ENCODE measurements around the gene LYZ.

DNA sequence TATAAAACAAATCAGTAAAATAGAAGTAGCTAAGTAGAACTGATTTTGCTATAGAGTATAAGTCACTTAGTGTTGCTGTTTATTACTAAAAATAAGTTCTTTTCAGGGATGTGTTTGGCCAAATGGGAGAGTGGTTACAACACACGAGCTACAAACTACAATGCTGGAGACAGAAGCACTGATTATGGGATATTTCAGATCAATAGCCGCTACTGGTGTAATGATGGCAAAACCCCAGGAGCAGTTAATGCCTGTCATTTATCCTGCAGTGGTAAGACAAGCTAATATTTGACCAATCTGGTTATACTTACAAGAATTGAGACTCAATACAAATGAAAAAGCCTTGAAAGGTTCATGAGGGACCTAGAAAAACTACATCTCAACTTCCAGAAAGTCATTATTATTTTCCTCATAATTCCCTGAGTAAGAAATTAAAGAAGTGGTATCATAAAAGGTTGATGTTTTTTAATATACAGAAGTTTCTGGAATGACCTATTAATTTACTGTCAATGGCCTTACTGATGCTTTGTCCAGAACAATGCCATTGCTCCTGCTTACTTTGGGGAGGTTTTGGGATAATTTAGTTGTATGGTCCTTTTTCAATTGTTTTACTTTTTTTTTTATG, 1.9 kb downstream of the LYZ start:
- no peak for TF ChIP-seq CTCF (IDR thresholded peaks at IDR 0.05)
- TF ChIP-seq POLR2A (IDR thresholded peaks at IDR 0.05), result no peak
